Measurements from ENCODE around the gene DENND4A. TPM values are rescaled to one million over a fixed set of nuclear protein-coding genes. Genes with fewer than 3 reads are reported as not detected.

DENND4A gene
- total RNA-seq, 1 donor from 2014 or later: 76.6 TPM

GRCh38 chr15:65660927-65661326 lies 131.2 kb downstream of the DENND4A start:
- no peak for DNase-seq

- no peak for DNase-seq
These were observed 132.5 kb downstream of the DENND4A start for GRCh38 chr15:65659502-65660052.

- DNase-seq: no peak
These were observed 136.6 kb downstream of the DENND4A start for GRCh38 chr15:65655457-65655856.

- no peak for DNase-seq
These were observed 137.1 kb downstream of the DENND4A start for GRCh38 chr15:65655026-65655425.

GRCh38 chr15:65653801-65654521 lies 138.1 kb downstream of the DENND4A start:
- no peak for DNase-seq

GRCh38 chr15:65653341-65653740 lies 138.8 kb downstream of the DENND4A start:
- DNase-seq: no peak

- no peak for DNase-seq
These were observed 140.0 kb downstream of the DENND4A start for GRCh38 chr15:65651831-65652749.

GRCh38 chr15:65651042-65651322 lies 141.1 kb downstream of the DENND4A start:
- DNase-seq: no peak

GRCh38 chr15:65650312-65651041 lies 141.6 kb downstream of the DENND4A start:
- DNase-seq: no peak

- DNase-seq: no peak
These were observed 145.6 kb downstream of the DENND4A start for GRCh38 chr15:65646486-65646885.

- DNase-seq: no peak
These were observed 146.7 kb downstream of the DENND4A start for GRCh38 chr15:65645392-65645791.

- DNase-seq: no peak
These were observed 147.8 kb downstream of the DENND4A start for GRCh38 chr15:65644282-65644681.

GRCh38 chr15:65642594-65642993 lies 149.5 kb downstream of the DENND4A start:
- DNase-seq: no peak

- no peak for DNase-seq
These were observed 150.2 kb downstream of the DENND4A start for GRCh38 chr15:65641768-65642475.

GRCh38 chr15:65639509-65639908 lies 152.6 kb downstream of the DENND4A start:
- DNase-seq: no peak

- no peak for DNase-seq
These were observed 153.4 kb downstream of the DENND4A start for GRCh38 chr15:65638681-65639089.

- no peak for DNase-seq
These were observed 154.0 kb downstream of the DENND4A start for GRCh38 chr15:65638109-65638508.

GRCh38 chr15:65634356-65634755 lies 157.7 kb downstream of the DENND4A start:
- no peak for DNase-seq

- no peak for DNase-seq
These were observed 158.3 kb downstream of the DENND4A start for GRCh38 chr15:65633752-65634151.

- no peak for DNase-seq
These were observed 159.2 kb downstream of the DENND4A start for GRCh38 chr15:65632780-65633375.

- DNase-seq: no peak
These were observed 160.6 kb downstream of the DENND4A start for GRCh38 chr15:65631503-65631902.

GRCh38 chr15:65630760-65631159 lies 161.3 kb downstream of the DENND4A start:
- no peak for DNase-seq
